CD4-positive, alpha-beta T cell treated with Interleukin-6 at 100 ng/mL for 8 hours (primary cell): ENCODE results near the gene ARID1A.
"Not testable (repeated sequence)": the region's sequence is repeated elsewhere in the genome, so short reads cannot be mapped to it uniquely, and the experiment has no call there.

ENCODE experiments used
- DNase-seq: peaks from one replicate; pipeline ENCODE4 v3.0.0-alpha.2; 2020; ENCODE audit warnings: mixed read lengths, low spot score

The ARID1A gene

DNA sequence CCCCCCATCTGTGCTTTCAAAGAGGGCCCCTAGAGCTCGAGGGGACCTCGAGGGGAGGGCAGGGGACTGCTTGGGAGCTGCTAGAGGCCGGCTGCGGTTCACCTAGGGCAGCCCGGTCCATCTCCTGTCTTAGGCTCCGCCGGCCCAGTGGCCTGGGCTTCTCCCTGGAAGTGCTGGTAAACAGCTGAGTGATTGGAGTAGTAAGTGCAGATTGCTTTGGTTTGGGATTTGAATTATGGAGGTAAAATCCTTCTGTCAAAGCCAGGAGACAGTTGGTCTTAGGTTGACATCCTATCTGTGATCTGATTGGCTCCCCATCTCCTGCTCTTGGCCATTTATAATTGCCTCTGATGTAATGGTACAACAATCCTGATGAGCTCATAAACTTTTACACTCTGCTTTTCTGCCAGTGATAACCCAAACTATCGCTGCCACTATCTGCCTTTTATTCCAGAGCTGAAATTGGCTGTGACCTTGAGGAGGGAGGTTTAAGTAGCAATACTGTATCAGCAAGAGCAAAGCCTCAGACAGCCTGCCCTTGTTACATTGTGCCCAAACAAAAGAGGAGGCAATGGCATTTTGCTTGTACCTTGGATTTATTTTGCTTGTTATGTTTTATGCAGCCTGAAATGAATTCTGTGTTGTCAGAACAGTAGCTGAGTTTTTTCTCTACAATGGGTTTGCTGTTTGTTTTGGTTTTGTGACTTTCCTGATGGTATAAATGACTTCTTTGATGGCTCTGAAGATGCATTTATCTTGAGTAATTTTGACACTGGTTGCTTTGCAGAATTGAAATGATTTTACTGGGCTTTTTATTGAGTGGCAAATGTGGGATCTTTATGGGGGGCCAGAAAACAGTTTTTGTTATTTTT lies 2.4 kb downstream of the ARID1A start:
- DNase-seq = peak; percentile 68

GRCh38 chr1:26700711-26701110 lies 4.9 kb downstream of the ARID1A start:
- no peak for DNase-seq

- no peak for DNase-seq
Observed at GRCh38 chr1:26701266-26701994, 5.6 kb downstream of the ARID1A start.

- no peak for DNase-seq
Observed at GRCh38 chr1:26701995-26702679, 6.3 kb downstream of the ARID1A start.

DNA sequence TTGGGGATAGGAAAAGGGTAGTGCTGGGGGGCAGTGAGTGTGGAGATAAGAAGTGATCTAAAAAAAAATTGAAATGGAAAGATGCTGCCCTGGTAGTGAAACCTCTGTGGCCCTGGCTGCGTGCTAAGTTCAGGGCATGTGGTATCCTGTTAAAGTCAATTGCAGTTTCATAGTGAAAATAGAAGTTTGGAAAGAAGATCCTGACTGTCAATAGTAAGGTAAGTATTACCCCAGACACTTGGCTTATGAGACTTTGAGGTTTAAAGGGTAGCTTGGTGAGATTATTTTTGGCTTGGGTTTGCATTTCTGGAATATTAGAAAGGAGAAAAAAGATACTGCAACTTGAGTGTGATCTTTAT lies 6.8 kb downstream of the ARID1A start:
- no peak for DNase-seq

GRCh38 chr1:26703478-26703877 lies 7.7 kb downstream of the ARID1A start:
- DNase-seq = no peak

GRCh38 chr1:26704629-26705028 lies 8.8 kb downstream of the ARID1A start:
- DNase-seq = no peak

DNA sequence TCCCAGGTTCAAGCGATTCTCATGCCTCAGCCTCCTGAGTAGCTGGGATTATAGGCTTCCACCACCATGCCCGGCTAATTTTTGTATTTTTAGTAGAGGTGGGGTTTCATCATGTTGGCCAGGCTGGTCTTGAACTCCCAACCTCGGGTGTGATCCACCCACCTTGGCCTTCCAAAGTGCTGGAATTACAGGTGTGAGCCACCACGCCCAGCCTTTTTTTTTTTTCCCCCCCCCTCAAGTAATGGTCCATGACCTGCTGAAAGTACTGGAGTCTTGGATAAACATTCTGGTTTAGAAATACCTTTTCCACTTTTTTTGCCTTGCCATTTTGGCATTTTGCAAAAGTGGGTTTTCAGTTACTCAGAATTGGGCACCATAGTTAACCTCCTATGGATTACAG lies 9.4 kb downstream of the ARID1A start:
- DNase-seq = not testable (repeated sequence)

DNA sequence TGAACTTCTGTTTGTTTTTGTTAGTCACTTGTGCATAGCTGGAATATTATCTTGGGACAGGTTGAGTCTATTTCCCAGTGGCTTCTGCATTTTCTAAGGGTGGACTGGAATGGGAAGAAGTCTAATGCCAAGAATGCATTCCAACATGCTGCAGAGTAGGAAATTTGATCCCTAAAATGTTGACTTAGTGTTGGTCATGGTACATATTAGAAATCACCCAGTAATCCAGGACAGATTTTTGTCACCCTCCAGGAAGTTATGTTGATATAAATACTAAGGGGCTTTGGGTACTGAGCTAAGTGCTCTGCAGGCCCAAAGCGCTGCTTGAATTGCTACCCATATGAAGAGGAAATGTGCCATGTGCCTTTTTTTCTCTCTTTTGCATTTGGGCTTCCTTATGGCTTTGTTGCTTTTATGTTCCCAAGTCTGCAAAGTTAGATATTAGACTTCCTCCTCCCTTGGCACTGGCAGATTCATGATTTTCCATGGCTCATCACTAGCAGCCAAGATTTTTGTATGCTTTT lies 10.0 kb downstream of the ARID1A start:
- DNase-seq = no peak

DNA sequence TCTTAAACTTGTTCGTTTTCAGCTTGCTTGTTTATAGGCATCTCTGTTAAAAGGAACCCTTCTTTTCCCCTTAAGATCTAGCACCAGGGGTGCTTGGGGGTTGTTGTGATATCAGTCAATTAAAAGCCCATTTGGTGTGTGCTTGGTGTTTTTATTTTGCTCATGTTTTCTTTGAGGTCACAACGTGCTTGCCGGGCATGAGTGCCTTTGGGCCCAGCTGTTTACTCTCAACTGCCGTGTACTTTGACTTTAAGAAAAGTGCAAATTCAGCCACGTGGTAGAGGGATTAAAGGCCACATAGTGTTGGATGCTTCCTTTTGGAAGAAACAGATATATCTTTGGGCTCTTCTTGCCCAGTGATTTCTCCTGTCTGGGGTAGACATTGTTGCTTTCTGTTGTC lies 10.5 kb downstream of the ARID1A start:
- DNase-seq = no peak

DNA sequence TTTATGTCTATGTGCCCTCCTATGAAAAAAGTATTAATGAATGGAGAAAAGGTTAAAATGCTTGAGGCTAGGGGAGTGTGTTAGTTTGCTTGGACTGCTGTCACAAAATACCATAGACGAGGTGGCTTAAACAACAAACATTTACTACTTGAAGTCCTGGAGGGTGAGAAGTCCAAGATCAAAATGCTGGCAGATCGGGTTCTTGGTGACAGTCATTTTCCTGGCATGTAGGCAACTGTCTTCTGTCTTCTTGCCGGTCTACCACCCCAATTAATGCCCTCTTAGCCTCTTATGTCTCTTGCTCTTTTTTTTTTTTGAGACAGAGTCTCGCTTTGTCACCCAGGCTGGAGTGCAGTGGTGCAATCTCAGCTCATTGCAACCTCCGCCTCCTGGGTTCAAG lies 15.0 kb downstream of the ARID1A start:
- no peak for DNase-seq

DNA sequence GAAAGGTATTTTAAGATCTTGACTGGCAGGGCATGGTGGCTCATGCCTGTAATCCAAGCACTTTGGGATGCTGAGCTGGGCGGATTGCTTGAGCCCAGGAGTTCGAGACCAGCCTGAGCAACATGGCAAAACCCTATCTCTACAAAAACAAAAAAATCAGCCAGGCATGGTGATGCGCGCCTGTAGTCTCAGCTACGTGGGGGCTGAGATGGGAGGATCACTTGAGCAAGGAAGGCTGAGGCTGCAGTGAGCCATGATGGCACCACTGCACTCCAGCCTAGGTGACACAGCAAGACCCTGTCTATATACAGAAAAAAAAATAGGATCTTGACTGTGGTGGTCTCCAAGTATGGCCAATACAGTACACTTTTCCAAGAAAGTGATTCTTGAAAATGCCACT lies 16.0 kb downstream of the ARID1A start:
- DNase-seq = no peak

DNA sequence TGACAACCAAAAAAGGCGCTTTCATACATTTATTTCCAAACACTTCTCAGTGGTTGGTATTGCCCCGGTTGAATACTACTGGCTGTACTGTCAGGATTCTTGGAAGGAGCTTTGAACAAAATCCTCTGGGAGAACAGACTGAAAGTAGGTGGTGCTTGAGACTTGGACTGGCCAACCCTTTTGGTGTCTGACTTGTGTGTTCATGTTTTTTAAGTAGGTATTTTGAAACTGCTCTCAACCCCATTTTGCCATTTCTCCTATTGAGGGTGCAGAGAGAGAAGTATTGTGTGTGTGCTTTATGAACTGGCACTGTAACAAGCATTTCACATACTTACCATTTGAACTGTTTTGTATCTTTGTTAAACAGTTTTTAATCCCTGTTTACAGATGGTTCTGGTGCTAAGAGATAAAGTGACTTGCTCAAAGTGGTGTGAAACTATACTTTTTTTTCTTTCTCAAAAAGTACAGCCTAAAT lies 21.2 kb downstream of the ARID1A start:
- no peak for DNase-seq

- DNase-seq = no peak
Observed at GRCh38 chr1:26719205-26719604, 23.4 kb downstream of the ARID1A start.

DNA sequence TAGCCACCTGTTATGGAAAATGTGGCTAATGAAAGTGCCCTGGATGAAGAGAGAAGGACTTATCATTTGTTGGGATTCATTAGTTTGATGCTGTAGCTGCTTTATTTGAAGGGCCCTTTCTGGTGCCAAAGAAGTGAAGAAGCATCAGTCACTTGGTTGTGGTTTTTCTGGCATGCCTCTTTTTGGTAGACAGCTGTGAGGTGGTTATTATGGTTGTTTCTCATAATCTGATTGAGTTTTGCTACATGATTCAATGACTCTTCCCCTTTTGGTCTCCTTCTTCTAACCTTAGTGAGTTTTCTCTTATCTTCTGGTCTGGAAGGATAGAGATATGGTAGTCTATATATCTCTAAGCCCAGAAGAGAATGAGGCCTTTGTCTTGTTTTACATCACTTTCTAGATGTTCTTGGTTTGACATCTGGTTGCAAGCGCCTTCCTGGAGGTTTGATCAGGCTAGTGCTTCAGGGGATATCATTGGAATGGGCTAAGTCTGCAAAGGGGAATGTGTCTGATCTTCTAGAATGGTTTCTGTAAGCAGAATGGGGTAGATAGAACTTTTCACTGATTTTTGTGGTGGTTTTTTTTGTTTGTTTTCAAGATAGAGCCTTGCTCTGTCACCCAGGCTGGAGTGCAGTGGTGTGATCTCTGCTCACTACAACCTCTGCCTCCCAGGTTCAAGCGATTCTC lies 26.0 kb downstream of the ARID1A start:
- DNase-seq = peak; percentile 41

GRCh38 chr1:26723013-26723991 lies 27.5 kb downstream of the ARID1A start:
- DNase-seq = peak; percentile 46

DNA sequence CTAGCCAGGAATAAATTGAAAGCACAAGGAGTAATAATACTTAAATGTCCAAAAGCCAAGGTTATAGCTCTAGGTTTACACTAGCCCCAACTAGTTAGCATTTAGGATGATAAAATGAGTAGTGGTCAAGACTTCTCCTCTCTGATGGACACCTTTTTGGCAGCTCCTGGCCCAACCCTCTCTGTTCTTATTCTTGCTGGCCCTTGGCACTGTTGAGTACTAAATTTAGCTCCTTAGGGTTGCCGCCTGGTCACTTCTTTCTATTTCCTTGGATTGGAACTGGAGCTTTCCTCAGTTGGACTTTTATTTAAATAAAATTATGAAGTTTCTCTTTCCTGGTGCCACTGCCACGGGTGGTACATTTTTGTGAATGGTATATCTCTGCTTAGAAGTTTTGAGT lies 28.3 kb downstream of the ARID1A start:
- DNase-seq = no peak

GRCh38 chr1:26724926-26725325 lies 29.1 kb downstream of the ARID1A start:
- no peak for DNase-seq

GRCh38 chr1:26725904-26726303 lies 30.1 kb downstream of the ARID1A start:
- not testable (repeated sequence) for DNase-seq

DNA sequence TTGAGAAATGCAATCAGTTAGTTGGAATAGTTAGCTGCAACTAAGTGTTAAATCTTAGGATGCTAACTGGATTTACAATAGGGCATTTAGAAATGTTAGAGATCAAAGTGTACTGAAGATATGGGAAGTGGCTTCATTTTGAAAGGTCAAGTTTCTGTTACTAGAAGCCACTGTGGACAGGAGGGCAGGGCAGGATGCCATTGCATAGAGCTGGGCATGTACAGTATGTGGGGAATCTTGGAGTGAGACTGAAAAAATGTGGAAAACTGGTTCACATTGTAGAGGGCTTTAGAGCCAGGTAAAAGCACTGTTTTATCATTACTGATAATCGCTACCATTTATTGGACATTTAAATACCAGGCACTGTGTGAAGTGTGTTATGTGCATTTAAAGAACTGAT lies 31.0 kb downstream of the ARID1A start:
- no peak for DNase-seq

DNA sequence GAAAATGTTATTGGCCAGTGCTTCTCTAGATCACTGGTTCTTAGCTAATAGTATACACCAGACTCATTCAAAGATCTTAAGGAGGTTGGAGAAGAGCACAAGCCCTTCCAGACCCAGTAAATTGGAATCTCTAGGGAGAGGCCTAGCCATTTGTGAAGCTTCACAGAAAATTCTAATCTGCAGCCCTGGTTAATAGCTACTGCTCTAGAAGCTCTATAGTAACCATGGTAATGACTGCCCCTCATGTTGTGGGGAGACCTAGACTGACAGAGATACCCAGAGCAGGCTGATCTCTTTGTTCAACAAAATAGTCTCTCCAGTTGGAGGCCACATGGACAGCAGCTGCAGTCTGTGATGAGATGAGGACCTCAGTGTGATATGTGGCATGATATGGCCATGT lies 31.7 kb downstream of the ARID1A start:
- DNase-seq = no peak
